HUDEP-2 (cell line): ENCODE data around the gene NPDC1.

ENCODE experiments used
- DNase-seq, 76 experiments: peaks; one replicate each; lab custom pipeline; 2025; ENCODE audit not compliant: unreplicated experiment in 76 of 76; lab: John Stamatoyannopoulos, UW

Gene NPDC1

GRCh38 chr9:137046088-137046787, at the start of gene NPDC1:
TSS of gene NPDC1 (minus strand) at chr9:137046177. CDS start at chr9:137045989, 188 bp downstream.
- peak in 58 of 76 experiments; percentile 8 to 81 (median 53) for DNase-seq

GRCh38 chr9:137089232-137089947, 43.4 kb upstream of the NPDC1 start:
- DNase-seq = no peak

GRCh38 chr9:137088121-137088520, 42.1 kb upstream of the NPDC1 start:
- DNase-seq = no peak

GRCh38 chr9:137087409-137087925, 41.5 kb upstream of the NPDC1 start:
- DNase-seq = peak in 28 of 76 experiments; percentile 6 to 46 (median 28)

GRCh38 chr9:137086531-137087408, 40.8 kb upstream of the NPDC1 start, which contains the start of gene MAN1B1:
TSS of gene MAN1B1 (plus strand) at chr9:137086985. CDS start at chr9:137087000, 15 bp downstream.
- DNase-seq = peak in 75 of 76 experiments; percentile 82 to 99 (median 98)

GRCh38 chr9:137085920-137086530, 40.0 kb upstream of the NPDC1 start:
- DNase-seq = peak in 35 of 76 experiments; percentile 9 to 74 (median 34)

GRCh38 chr9:137084526-137084925, 38.5 kb upstream of the NPDC1 start:
- DNase-seq = no peak

- no peak for DNase-seq
Observed at GRCh38 chr9:137083394-137084004, 37.5 kb upstream of the NPDC1 start.

- no peak for DNase-seq
Observed at GRCh38 chr9:137082925-137083290, 36.9 kb upstream of the NPDC1 start.

- DNase-seq = no peak
Observed at GRCh38 chr9:137082222-137082924, 36.4 kb upstream of the NPDC1 start.

- DNase-seq = no peak
Observed at GRCh38 chr9:137080260-137081122, 34.5 kb upstream of the NPDC1 start.

- no peak for DNase-seq
Observed at GRCh38 chr9:137079401-137079787, 33.4 kb upstream of the NPDC1 start.

- DNase-seq = no peak
Observed at GRCh38 chr9:137078701-137079400, 32.9 kb upstream of the NPDC1 start.

GRCh38 chr9:137077758-137078693, 32.0 kb upstream of the NPDC1 start:
- no peak for DNase-seq

- DNase-seq = peak in 50 of 76 experiments; percentile 2 to 66 (median 36)
Observed at GRCh38 chr9:137077010-137077747, 31.2 kb upstream of the NPDC1 start, which contains the start of gene UAP1L1. TSS of gene UAP1L1 (plus strand) at chr9:137077517. CDS start at chr9:137077533, 16 bp downstream.

- no peak for DNase-seq
Observed at GRCh38 chr9:137076636-137077009, 30.6 kb upstream of the NPDC1 start.
